NCI-H345 (cell line): Measurements from ENCODE around the gene HSPBAP1.
"Not testable (repeated sequence)": the region's sequence is repeated elsewhere in the genome, so short reads cannot be mapped to it uniquely, and the experiment has no call there.

ENCODE experiments used
- DNase-seq: peaks from one replicate; lab custom pipeline; 2025; lab: John Stamatoyannopoulos, UW

The HSPBAP1 gene

GRCh38 chr3:122785231-122785630, 8.4 kb downstream of the HSPBAP1 start:
- DNase-seq = no peak

GRCh38 chr3:122784436-122784835, 9.2 kb downstream of the HSPBAP1 start:
- DNase-seq = no peak

GRCh38 chr3:122782804-122783203, 10.8 kb downstream of the HSPBAP1 start:
- no peak for DNase-seq

GRCh38 chr3:122777563-122777962, 16.1 kb downstream of the HSPBAP1 start:
- no peak for DNase-seq

- DNase-seq = no peak
Observed at GRCh38 chr3:122776675-122777468, 16.8 kb downstream of the HSPBAP1 start.

- DNase-seq = no peak
Observed at GRCh38 chr3:122774564-122774963, 19.1 kb downstream of the HSPBAP1 start.

- no peak for DNase-seq
Observed at GRCh38 chr3:122773944-122774509, 19.6 kb downstream of the HSPBAP1 start.

- DNase-seq = no peak
Observed at GRCh38 chr3:122772827-122773226, 20.8 kb downstream of the HSPBAP1 start.

GRCh38 chr3:122770521-122771202, 23.0 kb downstream of the HSPBAP1 start:
- no peak for DNase-seq

GRCh38 chr3:122767540-122768372, 25.9 kb downstream of the HSPBAP1 start:
- no peak for DNase-seq

GRCh38 chr3:122766430-122766829, 27.2 kb downstream of the HSPBAP1 start:
- DNase-seq = no peak

GRCh38 chr3:122760453-122761271, 33.0 kb downstream of the HSPBAP1 start:
- no peak for DNase-seq

GRCh38 chr3:122758877-122759560, 34.6 kb downstream of the HSPBAP1 start:
- no peak for DNase-seq

- DNase-seq = no peak
Observed at GRCh38 chr3:122755491-122755890, 38.1 kb downstream of the HSPBAP1 start.

- no peak for DNase-seq
Observed at GRCh38 chr3:122754929-122755328, 38.7 kb downstream of the HSPBAP1 start.

- no peak for DNase-seq
Observed at GRCh38 chr3:122748347-122748746, 45.3 kb downstream of the HSPBAP1 start.

GRCh38 chr3:122747295-122747694, 46.3 kb downstream of the HSPBAP1 start:
- DNase-seq = not testable (repeated sequence)

GRCh38 chr3:122745369-122746021, 48.1 kb downstream of the HSPBAP1 start:
- DNase-seq = no peak

- no peak for DNase-seq
Observed at GRCh38 chr3:122743581-122744120, 50.0 kb downstream of the HSPBAP1 start.

- DNase-seq = no peak
Observed at GRCh38 chr3:122742234-122742633, 51.4 kb downstream of the HSPBAP1 start.
